Uterus (tissue), 4 donors: ENCODE results near the gene HHIPL1. TPM values are rescaled to one million over a fixed set of nuclear protein-coding genes. Genes with fewer than 3 reads are reported as not detected.

Experiments
- DNase-seq, 2 donors: peaks; one replicate each; pipeline ENCODE4 v3.0.0-alpha.2; 2019 to 2020
- H3K27ac ChIP-seq, 2 donors: fragments of 200-600 bp; sonication (generic); 1 replicate in 1 of 2; 2 replicates in 1 of 2; pipeline ENCODE4 v1.5.1; 2016 to 2018
- H3K27me3 ChIP-seq, 2 donors: fragments of 200-600 bp; sonication (generic); one replicate each; pipeline ENCODE4 v1.5.1; 2018 to 2019; ENCODE audit warnings: control low read depth in 1 of 2
- H3K36me3 ChIP-seq, 2 donors: fragments of 200-600 bp; sonication (generic); one replicate each; pipeline ENCODE4 v1.5.1; 2019; ENCODE audit warnings: control low read depth in 1 of 2
- H3K4me1 ChIP-seq, 2 donors: fragments of 200-600 bp; sonication (generic); one replicate each; pipeline ENCODE4 v1.5.1; 2018 to 2019; ENCODE audit warnings: control low read depth in 1 of 2
- H3K4me3 ChIP-seq, 2 donors: fragments of 200-600 bp; sonication (generic); 1 replicate in 1 of 2; 2 replicates in 1 of 2; pipeline ENCODE4 v1.5.1; 2018 to 2019; ENCODE audit warnings: mild to moderate bottlenecking in 1 of 2
- H3K9me3 ChIP-seq, 2 donors: fragments of 200-600 bp; sonication (generic); one replicate each; pipeline ENCODE4 v1.5.1; 2019; ENCODE audit warnings: control low read depth in 1 of 2
- POLR2A ChIP-seq, 2 donors: fragments of 450-650 bp; IDR thresholded peaks; one replicate each; pipeline ENCODE4 v1.6.1; 2016; ENCODE audit warnings: antibody characterized with exemption in 2 of 2, mild to moderate bottlenecking in 1 of 2, moderate library complexity in 1 of 2
- intact Hi-C: fragments of 100-400 bp; cut with DNase I; formaldehyde crosslinking; loops from one replicate; pipeline ENCODE4 v1.15.1; 2023; ENCODE audit warnings: low total_unique reads
- total RNA-seq, 4 donors: library from RNA; depleted of rRNA in 3 of 4; stranded (reverse); fragments of >200 nt in 3 of 4; gene quantifications; one replicate each; pipeline versions ENCODE4 v1.1.0 to v1.2.4, GENCODE V29; 2014 to 2023
- TF ChIP-seq, protein P1 (sequence below), 4 experiments: fragments of 200-600 bp in 2 of 4; fragments of 450-650 bp in 2 of 4; sonication (generic) in 2 of 4; IDR thresholded peaks; one replicate each; pipeline ENCODE4 v1.5.1; 2016 to 2019; ENCODE audit warnings: antibody characterized with exemption in 4 of 4, mild to moderate bottlenecking in 2 of 4, moderate library complexity in 1 of 4
- donor health status: DM: yes; HTN: yes; CAD: no.

Gene HHIPL1
- total RNA-seq, 4 donors from 2014 or later = under 0.01 to 8.2 (median 3.0) TPM

GRCh38 chr14:99707420-99707819 lies 62.5 kb downstream of the HHIPL1 start:
- DNase-seq = no peak
- no peak overlapping the region for H3K27ac ChIP-seq
- H3K4me3 ChIP-seq = no peak overlapping the region
- TF ChIP-seq, protein P1, sequence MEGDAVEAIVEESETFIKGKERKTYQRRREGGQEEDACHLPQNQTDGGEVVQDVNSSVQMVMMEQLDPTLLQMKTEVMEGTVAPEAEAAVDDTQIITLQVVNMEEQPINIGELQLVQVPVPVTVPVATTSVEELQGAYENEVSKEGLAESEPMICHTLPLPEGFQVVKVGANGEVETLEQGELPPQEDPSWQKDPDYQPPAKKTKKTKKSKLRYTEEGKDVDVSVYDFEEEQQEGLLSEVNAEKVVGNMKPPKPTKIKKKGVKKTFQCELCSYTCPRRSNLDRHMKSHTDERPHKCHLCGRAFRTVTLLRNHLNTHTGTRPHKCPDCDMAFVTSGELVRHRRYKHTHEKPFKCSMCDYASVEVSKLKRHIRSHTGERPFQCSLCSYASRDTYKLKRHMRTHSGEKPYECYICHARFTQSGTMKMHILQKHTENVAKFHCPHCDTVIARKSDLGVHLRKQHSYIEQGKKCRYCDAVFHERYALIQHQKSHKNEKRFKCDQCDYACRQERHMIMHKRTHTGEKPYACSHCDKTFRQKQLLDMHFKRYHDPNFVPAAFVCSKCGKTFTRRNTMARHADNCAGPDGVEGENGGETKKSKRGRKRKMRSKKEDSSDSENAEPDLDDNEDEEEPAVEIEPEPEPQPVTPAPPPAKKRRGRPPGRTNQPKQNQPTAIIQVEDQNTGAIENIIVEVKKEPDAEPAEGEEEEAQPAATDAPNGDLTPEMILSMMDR (IDR thresholded peaks at IDR 0.05) = no peak
- TF ChIP-seq POLR2A (IDR thresholded peaks at IDR 0.05) = no peak
- H3K36me3 ChIP-seq = no peaks in the 10 kb centered on the region
- peaks cover 0 to 11% of the 10 kb centered on the region in 2 donors for H3K9me3 ChIP-seq
- intact Hi-C loops = no loop called here
- H3K27me3 ChIP-seq = no peaks in the 10 kb centered on the region
- H3K4me1 ChIP-seq = no peaks in the 10 kb centered on the region

GRCh38 chr14:99707921-99708320 lies 63.0 kb downstream of the HHIPL1 start:
- Histone ChIP-seq H3K27me3 (no peaks in the 10 kb centered on the region), H3K27ac (no peak overlapping the region), H3K4me3 (no peak overlapping the region), H3K4me1 (no peaks in the 10 kb centered on the region), H3K9me3 (peaks cover 0 to 6% of the 10 kb centered on the region in 2 donors), H3K36me3 (no peaks in the 10 kb centered on the region)
- TF ChIP-seq, protein P1 (IDR thresholded peaks at IDR 0.05) = no peak
- TF ChIP-seq POLR2A (IDR thresholded peaks at IDR 0.05) = no peak
- intact Hi-C loops = no loop called here
- DNase-seq = no peak

DNA sequence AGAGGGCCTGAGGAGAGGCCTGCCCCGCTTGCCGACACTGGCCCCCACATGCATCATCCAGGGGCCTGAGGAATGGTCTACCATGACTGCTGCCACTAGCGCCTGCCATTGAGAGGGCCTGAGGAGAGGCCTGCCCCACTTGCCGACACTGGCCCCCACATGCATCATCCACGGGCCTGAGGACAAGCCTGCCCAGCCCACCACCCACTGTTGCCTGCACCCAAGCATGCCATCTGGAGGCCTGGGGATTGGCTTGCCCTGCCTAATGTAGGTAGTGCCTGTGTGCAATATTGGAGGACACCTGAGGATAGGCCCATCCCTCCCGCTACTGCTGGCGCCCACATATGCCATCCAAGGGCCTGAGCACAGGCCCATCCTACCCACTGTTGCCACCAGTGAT lies 63.5 kb downstream of the HHIPL1 start:
- H3K27me3 ChIP-seq = no peaks in the 10 kb centered on the region
- TF ChIP-seq POLR2A (IDR thresholded peaks at IDR 0.05) = no peak
- TF ChIP-seq, protein P1 (IDR thresholded peaks at IDR 0.05) = no peak
- no peak overlapping the region for H3K27ac ChIP-seq
- intact Hi-C loops = no loop called here
- no peaks in the 10 kb centered on the region for H3K36me3 ChIP-seq
- H3K4me3 ChIP-seq = no peak overlapping the region
- H3K4me1 ChIP-seq = no peaks in the 10 kb centered on the region
- H3K9me3 ChIP-seq = peaks cover 0 to under 1% of the 10 kb centered on the region in 2 donors
- DNase-seq = no peak

- no peaks in the 10 kb centered on the region for H3K36me3 ChIP-seq
- H3K27me3 ChIP-seq = no peaks in the 10 kb centered on the region
- H3K9me3 ChIP-seq = no peaks in the 10 kb centered on the region
- intact Hi-C loops = no loop called here
- TF ChIP-seq POLR2A (IDR thresholded peaks at IDR 0.05) = no peak
- TF ChIP-seq, protein P1 (IDR thresholded peaks at IDR 0.05) = no peak
- DNase-seq = no peak
- no peak overlapping the region for H3K4me3 ChIP-seq
- no peaks in the 10 kb centered on the region for H3K4me1 ChIP-seq
- H3K27ac ChIP-seq = no peak overlapping the region
Measured at GRCh38 chr14:99713972-99714371, 69.0 kb downstream of the HHIPL1 start.

- intact Hi-C loops = no loop called here
- DNase-seq = no peak
Measured at GRCh38 chr14:99715266-99716000, 70.5 kb downstream of the HHIPL1 start.

More at GRCh38 chr14:99715266-99716000, 70.5 kb downstream of the HHIPL1 start:
- Histone ChIP-seq H3K27me3 (no peaks in the 10 kb centered on the region), H3K9me3 (no peaks in the 10 kb centered on the region), H3K36me3 (no peaks in the 10 kb centered on the region), H3K4me1 (no peaks in the 10 kb centered on the region), H3K27ac (no peak overlapping the region), H3K4me3 (no peak overlapping the region)
- TF ChIP-seq, protein P1 (IDR thresholded peaks at IDR 0.05) = no peak
- no peak for TF ChIP-seq POLR2A (IDR thresholded peaks at IDR 0.05)
